Hypothalamus (tissue), 51 donors: ENCODE measurements around the gene OSBPL3.

Experiments used
- DNase-seq, 51 donors: peaks; one replicate each; lab custom pipeline; 2025; lab: John Stamatoyannopoulos, UW

OSBPL3 gene

DNA sequence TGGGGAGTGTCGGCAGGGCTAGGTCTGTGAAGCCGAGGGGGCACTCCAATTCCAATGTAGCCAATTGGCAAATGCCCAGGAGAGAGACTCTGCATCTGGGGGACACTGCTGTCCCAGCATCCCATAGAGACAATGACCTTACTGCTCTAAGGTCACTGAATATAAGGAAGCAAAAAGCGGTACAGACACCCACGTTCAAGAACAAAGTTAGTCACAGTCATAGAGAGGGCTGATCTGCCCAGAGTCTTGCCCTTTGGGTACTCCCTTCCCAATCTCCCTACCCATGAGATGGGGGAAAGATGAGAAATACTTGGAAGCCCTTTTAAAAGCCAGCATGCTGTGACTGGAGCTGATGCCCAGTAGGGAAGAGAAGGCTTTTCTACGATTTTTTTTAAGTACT is 146.4 kb downstream of the OSBPL3 start:
- DNase-seq: no peak

DNA sequence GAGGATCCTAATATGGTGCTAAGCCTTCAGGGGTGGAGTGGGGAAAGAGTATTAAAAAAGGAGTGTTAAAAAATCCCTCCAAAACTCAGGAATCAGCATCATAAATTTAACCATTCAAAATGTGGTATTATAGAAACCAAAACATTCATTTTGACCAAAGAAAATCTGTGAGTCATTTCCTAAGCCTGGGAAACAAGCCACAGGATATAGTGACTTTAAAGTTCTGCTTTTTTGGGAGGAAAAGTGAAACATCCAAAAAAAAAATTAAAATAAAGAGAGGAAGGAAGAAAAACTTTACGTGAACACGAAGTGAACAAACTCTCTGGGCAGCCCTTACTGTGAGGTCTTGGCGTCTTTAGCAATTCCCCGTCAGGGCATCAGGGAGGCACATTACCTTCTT is 148.7 kb downstream of the OSBPL3 start:
- no peak for DNase-seq

DNA sequence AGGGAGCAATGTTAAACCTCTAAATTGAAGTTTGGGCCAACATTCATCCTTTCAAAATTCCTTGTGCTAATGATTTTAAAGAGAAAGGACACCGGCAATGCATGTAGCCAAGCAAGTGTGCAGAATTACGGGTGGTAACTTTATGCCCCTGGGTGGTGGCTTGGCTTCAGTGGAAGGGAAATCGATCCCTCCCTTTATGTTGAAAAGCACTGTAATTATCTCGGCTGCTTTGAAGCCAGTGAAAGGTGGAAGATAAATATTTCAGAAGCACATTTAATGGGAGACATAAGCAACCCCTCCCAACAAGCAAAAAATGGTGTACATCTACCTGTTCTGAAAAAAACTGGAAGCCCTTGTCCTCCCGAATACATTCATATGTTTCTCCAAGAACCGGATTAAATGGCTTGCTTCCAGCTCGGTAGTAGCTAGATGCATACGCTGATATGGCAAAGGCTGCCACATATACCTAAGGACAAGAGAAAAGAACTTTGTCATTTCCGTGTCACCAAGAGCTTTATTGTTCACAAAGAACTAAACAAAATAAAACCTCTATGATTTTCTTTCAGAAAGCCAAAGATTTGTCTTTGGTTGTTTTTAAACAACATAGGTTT is 149.4 kb downstream of the OSBPL3 start:
- no peak for DNase-seq

DNA sequence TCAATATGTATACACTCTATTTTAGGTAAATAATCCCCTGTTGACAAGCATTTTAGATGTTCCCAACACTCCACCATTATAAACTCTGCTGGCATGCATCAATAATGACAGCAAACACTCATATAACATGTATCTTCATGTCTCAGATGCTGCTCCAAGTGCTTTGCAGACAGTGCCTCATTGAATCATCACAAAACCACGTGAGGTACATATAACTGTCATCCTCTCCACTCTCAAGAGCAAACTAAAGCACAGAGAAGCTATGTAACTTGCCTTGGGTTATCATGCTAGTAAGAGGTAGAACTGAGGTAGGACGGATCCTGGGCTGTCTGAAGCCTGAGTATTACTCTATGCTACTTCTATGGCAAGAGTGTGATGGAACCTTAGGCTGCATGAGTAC is 150.2 kb downstream of the OSBPL3 start:
- DNase-seq: no peak

DNA sequence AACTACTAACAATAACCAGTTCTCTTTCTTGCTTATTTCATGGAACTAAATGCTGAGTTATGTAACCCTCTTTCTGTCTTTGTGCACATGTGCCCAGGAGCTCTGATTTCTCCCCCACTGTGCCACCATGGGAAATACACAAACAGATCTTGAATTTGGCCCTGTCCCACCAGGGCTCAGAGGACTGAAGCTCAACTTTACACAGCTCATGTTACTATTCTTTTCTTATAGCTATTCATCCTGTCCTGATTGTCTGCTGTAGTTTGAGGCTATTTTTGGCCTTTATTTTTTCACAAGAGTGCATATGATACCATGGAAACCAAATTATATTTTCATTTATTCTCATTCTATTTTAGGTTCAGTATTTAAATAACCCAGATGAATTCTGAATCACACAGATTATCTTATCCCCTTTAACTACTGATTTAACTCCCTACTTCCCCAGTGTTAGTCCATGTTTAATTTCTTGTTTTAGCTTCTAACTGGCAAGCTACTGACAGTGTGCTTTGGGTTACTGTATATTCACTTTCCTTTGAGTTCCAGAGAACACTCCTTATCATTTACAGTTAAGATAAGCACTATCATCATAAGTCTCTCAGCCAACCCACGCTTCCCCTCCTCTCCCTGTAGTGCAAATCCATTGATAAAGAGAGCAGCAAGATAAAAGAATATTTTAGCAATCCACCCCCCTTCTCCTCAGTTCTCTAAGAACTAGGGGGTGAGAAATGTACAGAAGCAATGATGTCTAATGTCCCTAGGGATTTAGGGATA is 150.9 kb downstream of the OSBPL3 start:
- peak in 1 of 51 donors; percentile 69 for DNase-seq

DNA sequence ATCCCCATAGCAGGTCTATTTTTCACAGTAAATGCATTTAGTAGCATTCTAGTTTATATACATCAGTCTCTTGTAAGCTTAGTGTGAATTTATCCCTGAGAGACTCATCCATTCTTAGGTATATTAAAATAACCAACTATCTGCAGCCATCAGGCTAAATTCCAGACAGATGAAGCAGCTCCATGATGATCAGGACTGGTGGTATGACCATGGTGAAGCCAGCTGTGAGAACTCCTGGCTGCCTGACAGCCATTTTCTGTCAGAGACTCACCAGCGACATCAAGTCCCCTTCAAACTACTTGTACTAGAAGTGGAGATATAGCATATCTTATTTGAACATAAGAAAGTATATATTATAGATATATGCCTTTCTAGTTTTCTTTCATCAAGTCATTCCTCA is 152.4 kb downstream of the OSBPL3 start:
- no peak for DNase-seq

DNA sequence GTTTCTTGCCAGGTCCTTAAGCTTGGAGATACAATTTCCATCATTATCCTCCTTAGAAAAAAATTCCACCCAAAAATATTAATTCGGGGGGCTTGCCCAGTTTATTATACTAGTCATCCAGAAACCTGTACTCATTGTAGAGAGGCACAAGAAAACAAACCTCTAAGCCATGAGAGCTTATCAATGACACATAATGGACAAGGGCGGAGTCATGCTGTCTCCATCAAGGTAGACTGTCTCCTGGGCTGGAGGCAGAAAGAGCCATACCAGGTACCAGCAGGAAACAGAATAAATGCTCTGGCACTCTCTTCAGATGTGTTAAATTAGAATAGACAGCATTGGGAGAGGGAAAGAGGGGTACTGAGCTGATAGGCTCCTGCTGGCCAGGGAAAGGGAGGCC is 153.0 kb downstream of the OSBPL3 start:
- DNase-seq: no peak

DNA sequence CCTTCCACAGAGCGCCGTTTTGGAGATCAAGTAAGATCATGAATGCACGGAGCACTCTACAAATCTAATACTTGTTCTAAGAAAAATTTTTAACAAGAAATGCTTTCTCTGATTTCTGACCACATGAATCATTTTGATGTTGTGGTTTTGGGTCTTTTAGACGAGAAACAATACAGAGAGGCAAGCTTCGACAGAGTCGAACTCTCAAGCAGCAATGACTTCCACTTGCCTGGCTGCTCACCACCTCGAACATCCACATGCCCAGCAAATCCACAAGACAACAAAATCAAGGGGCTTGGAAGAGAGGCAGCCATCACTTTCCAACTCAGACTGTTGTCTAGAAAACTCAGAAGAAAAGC is 153.3 kb downstream of the OSBPL3 start:
- DNase-seq: no peak

DNA sequence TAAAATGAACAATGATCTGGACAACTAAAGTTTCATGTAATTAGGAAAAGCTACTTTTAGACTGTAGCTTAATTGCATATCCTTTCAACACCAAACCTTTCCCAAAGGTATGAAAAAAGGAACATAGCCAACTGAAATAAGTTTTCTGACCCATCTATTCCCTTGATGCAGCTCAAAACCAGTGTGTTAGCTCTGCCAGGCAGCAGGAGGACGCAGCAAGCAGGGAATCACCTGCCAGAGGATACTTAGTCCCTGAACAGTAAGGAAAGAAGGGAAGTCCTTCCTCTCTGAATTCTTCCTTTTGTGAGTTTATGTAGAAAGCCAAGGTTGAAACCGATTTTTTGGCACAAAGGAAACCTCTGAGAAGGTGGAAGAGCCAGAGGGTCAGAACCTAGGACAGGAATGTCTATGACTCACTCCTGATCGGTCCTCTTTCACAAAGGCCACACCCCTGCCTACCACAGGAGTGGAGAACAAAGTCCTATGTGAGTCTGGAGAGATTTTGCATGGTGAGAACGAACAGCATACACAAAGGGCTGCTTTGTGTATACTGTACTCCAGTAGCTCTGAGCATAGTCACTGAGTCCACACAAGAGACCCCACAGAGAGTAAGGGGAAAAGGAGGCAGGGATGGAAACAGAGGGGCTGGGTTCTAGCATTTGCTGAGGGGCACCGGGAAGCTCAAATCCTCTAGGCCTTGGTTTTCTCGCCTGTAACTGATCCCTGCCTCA is 153.9 kb downstream of the OSBPL3 start:
- no peak for DNase-seq

DNA sequence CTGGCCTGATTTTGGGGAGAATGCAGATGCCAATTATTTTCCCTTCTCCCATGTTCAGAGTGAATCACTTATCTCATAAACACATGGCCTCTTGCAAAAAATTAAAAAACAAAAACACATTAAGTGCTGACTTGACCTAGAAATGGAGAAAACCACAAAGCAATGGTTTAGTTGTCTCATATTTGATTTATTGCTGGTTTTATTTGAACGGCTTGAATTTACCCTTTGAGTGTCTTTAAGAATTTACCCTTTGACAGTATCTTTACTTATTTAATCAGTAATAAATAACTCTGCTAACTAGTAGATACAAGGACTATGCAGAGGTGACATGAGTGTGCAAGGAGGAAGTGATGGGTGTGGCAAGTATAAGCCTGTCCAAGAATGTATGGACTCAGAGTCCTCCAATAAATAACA is 154.6 kb downstream of the OSBPL3 start:
- DNase-seq: no peak

DNA sequence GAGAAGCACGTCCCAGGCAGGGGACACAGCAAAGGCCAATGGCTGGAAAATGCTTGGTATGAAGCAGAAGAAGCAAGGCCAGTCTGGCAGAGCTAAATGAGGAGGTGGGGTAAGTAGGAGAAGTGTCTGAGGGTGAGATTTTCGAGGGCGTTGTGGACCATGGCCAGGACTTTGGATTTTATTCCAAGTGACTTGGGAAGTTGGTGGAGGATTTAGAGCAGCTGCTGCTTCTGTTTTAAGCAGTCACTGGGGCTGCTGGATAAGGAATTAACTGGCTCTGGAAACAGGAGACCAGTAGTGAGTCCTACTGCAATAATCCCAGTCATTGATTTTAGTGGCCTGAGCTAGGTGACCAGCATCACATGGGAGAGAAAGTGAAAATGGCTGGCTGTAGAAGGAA is 155.1 kb downstream of the OSBPL3 start:
- peak in 1 of 51 donors; percentile 18 for DNase-seq

DNA sequence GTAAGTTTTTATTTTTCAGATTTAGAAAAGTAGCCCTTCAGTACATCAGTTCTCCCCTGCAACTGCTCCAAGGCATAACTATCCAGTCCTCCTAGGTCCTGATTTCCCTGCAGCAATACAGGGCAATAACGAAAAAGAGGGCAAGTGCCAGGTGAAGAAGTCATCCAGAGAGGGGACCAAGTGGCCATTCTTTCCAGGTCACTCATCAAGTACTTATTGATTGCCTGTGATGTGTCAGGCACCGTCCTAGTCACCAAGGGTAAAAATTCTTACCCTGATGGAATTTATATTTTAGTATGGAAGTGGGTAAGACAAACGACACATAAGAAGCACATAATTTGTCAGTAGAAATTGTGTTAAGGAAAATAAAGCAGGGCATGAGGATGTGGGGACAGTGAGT is 155.6 kb downstream of the OSBPL3 start:
- DNase-seq: no peak

DNA sequence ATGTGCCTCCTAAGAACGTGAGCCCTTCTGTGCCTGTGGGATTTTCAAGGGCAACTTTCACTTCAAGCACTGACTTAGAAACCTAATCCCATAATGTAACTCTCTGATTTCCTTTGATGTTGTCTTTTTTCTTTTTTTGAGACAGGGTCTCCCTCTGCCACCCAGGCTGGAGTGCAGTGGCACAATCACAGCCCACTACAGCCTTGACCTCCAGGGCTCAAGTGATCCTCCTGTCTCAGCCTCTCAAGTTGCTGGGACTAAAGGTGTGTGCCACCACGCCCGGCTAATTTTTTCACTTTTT is 158.3 kb downstream of the OSBPL3 start:
- DNase-seq: no peak

DNA sequence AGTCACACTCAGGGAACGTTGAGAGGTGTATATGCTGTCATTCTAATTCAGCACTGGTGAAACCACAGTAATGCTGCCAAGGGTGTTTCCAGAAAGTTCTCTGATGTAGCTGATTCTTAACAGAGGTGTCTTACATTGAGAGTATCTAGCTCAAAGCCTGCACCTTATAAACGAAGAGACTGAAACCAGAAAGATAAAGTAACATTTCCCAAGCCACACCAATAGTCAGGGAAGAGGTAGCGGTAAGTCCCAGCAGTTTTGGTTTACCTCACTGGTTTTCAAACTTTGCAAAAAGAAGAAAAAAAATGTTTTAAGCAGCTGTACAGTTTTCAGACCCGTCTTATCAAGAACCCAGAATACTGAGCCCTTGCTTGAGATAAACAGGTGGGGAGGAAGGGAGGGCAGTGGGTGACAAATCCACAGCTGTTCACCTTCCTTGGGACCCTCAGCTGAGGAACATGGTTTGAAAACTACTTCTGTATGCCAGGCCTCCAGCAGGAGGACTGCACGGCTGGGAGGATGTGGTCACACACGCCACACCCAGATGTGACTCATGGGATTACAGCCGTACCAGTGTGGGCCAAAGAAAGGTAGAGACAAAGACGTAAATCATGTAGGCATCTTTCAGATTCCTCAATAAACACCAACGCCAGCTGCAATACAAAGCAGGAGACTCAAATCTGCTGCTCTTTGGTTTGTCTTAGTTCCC is 158.8 kb downstream of the OSBPL3 start:
- peak in 6 of 51 donors; percentile 9 to 22 (median 12) for DNase-seq

DNA sequence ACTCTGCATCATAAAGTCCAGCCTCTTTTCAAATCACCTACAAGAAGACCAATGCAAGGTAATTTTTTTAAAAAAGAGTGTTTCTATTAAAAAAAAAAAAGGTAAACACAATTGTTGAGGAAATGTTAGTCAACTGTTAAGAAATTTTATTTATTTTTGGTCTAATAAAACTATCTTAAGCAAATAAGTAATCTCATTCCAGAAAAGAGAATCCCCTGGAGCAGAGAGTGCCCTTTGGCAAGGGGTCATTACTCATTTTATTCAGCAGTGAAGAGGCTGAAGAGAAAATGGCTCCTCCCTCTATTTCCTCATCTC is 159.3 kb downstream of the OSBPL3 start:
- DNase-seq: no peak

DNA sequence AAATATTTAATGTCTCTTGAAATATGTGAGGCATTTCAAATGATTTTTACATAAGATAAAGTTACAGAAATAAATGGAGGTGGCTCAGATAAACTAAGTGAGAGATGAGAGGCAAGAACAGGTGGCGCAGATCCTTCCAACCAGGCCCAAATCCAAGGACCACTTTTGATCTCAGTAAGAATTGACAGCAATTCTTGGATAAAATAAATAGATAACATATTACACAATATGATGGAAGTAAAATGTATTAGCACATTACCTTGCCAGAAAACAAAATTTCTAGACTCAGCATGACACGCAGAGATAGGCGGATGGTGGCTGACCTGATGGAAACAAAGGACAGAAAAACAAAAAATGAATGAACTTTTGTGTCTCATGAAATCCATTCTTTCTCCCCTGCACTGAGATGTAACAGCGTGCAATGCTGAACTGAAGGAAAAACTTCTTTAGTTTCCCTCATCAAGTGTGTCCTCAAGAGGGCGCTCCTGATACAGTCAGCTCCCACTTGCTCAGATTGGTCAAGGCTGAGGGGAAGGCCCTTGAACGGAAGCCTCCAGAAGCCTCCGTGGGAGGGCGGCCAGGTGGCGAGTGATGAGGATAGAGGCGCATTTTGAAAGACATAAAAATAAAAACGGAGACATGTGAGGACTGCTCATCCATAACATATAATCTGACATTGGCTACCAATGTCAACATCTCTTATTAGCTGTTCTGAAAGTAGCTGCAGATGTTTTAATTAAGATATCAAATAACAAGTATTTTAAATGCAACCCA is 159.9 kb downstream of the OSBPL3 start:
- DNase-seq: peak in 43 of 51 donors; percentile 10 to 87 (median 65)

DNA sequence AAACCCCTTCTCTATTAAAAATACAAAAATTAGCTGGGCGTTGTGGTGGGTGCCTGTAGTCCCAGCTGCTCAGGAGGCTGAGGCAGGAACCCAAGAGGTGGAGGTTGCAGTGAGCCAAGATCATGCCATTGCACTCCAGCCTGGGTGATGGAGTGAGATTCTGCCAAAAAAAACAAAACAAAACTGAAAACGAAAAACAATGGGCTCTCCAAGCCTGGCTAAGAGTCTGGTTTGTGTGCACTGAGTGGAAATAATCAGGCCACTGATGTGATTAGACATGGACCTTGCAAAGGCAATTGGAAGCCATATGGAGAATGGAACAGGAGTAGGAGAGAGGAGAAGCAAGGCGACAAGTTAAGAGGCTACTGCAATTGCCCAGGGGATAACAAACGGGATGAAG is 162.6 kb downstream of the OSBPL3 start:
- DNase-seq: no peak

DNA sequence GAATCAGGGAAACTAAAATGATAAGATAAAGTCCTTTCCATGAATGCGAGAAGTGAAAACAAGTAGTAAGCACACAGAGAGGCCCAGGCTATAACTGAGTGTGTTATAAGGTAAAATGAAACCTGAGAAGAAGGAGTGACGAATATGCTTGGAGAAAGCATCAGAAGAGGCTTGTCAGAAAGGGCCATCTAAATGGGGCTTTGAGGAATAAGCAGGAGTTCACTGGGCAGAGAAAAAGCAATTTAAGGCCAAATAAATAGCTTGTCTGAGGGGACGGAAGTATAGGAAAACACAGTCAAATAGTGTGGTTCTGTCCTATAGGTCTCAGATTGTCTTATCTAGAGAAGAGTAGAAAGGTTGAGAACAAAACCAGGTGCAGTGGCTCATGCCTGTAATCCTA is 163.1 kb downstream of the OSBPL3 start:
- DNase-seq: no peak

DNA sequence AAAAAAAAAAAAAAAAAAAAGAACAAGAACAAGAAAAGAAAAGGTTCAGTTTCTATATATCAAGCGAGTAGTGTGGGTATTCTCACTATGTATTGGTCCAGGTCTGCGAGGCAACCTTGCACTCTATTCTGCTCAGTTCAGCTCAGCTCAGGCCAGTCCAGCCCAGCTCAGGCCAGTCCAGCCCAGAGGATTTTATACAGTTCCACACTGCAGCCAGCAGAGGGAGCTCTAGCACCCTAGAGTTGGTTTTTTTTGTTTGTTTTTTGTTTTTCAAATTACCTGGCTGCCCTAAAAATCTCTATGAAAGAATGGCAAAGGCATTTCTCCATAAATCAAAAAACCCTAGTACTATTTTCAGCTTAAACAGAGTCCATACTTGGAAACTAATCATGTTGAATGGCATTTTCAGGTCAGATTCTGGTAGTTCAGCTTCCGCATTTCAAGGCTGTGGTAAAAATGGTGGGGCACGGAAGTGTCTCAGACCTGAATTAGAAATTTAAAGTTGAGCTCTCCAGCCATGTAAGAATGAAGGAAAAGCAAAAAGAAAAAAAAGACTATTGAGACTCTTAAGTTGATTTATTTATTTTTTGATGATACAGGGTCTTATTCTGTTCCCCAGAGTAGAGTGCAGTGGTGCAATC is 167.6 kb downstream of the OSBPL3 start:
- peak in 23 of 51 donors; percentile 5 to 60 (median 25) for DNase-seq

DNA sequence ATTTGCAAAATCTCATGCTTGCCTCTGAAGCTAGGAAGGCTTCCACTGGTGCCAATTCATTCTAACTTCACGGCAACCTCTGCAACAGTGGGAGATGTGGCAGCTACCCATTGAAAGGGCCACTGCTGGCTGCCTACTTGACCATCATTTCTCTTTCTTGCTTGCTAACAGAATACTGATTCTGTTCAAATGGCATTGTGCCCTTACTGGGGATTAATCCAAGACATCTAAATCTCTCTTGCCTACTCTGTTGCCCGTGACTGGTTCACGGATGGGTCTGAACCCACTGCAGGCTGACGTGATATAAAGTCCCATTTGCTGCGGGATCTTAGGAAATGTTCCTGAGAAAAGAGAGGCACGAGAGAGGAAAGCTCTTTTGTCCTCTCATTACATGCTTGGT is 171.5 kb downstream of the OSBPL3 start:
- no peak for DNase-seq
